HL-60/S4 (cell line): ENCODE measurements around the gene PTGR3.

Experiments
- in situ Hi-C: fragments of 300-500 bp; cut with MboI; formaldehyde crosslinking; loops from 2 replicates; pipeline ENCODE4 v1.14.3; 2022; ENCODE audit warnings: low sequenced_read_pairs

PTGR3 gene

DNA sequence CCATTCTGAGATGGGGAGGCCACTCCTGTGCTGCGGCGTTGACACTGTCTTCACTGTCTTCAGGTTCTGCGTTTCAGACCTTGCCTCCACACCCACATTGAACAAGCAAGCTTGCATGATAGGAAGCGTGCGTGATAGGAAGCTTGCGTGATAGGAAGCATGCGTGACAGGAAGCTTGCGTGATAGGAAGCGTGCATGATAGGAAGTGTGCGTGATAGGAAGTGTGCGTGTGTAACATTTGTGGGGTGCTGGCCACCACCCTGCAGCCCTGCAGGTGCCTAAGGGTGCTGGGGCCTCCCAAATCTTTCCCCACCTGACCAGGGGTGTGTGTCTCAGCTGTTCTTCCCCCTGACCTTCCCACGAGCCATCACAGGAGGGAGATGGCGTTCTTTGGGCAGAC is 27.0 kb upstream of the PTGR3 start:
- in situ Hi-C loops, result no loop called here

DNA sequence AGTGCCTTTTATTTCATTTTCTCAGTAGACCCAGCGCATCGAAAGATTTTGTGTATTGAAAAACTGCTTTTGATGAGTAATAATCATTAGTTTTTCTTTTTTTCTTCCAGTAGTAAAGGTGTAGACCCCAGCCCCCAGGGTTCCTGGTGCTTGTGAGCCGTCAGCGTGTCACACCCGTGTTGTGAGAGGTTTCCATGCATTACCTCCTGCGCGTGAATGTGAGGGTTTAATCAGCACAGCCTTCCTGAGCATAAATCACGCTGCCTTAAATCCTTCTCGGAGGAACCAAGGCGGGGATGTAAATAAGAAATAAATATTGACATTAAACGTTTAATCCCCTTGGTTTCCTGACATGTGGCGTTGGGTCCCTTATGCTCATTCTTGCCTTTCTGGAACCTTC is 26.0 kb upstream of the PTGR3 start:
- in situ Hi-C loops, result no loop called here

DNA sequence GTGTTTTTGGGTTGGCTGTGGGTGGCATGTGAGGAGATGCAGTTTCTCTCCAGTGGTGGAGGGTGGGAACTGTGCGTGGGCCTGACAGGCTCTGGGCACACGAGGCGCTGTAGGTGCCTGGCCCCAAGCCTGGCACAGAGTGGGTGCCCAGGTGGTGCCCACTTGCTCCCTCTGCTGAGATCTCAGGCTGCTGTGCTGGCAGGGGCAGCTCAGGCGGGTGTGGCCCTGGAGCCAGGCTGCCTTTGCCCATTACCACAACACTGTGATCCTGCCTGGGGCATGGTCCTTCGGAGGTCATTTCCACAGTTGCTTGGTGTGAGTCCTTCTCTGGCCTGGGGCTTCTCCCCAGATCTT is 22.1 kb upstream of the PTGR3 start:
- in situ Hi-C loops, result no loop called here

DNA sequence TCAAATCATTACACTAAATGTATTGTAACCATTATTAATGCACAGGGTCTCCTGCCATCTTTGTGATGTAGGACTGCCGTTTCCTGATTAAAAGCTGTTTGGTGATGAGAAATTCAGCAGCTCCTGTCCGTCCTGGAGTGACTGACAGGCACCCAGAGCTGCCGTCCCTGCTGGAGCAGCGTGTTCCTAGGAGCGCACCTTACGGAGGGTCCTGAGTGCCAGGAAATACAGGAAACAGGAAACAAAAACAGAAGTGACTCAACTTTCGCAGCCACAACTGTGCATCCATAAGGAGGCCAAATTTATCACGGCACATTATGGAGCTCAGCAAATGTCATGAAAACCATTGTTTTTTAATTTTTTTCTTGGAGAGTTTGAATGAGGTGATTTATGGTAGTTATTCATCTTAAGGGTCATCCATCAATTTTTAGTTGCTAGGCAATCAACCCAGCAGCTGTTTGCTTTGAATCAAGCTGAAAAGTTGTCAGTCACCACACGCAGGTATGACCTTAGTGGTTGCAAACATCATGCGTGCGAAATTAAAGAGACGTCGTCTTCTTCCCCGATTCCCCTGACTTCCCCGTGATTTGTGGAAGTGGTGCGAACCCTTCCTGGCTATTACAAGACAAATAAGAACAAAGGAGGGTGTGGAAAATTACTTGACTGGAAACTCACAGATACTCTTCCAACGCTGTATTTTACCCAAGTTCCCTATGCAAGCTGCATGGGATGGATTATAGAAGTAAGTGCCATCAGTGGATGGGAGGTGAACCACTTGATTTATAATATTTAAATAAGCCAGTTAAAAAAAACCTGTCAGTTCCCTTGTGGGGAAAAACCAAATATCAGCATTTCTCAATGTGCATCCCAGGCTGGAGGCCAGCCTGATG is 21.5 kb upstream of the PTGR3 start:
- in situ Hi-C loops, result no loop called here

DNA sequence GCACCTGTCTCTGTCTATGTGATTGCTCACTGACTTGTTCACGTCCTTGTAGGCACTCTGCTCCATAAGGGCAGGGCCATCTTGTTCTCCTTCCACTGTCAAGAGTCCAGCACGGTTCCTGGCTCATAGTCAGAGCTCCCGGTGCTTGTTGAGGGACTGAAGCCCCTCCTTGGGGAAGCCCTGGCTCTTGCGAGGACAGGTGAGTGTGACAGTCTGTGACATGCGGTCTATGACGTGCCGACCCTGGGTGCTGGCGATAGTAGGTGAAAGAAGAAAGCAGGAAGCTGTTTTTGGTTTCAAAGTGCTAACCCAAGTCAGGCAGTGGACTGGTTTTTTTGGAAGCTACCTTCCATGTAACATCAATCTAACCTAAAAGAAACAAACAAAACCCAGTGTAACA is 20.5 kb upstream of the PTGR3 start:
- in situ Hi-C loops, result no loop called here

DNA sequence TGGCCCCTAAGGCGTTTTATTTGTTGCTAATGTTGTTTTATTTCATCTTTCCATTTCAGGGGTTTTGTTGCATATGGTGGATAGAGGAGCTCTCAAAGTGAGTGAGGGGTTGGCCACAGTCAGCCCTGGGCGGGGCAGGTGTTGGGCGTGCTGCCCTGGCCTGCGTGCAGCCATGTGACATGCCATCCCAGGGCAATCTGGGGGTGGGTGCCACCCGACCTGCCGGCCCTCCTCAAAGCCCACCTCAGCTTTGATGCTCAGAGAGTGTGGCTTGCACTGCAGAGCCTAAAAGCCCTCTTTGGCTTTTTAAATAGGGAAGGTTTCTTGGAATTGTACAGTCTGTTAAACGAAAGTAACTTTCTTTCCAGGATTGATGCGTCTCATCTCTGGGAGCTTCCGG is 20.0 kb upstream of the PTGR3 start:
- in situ Hi-C loops, result no loop called here

DNA sequence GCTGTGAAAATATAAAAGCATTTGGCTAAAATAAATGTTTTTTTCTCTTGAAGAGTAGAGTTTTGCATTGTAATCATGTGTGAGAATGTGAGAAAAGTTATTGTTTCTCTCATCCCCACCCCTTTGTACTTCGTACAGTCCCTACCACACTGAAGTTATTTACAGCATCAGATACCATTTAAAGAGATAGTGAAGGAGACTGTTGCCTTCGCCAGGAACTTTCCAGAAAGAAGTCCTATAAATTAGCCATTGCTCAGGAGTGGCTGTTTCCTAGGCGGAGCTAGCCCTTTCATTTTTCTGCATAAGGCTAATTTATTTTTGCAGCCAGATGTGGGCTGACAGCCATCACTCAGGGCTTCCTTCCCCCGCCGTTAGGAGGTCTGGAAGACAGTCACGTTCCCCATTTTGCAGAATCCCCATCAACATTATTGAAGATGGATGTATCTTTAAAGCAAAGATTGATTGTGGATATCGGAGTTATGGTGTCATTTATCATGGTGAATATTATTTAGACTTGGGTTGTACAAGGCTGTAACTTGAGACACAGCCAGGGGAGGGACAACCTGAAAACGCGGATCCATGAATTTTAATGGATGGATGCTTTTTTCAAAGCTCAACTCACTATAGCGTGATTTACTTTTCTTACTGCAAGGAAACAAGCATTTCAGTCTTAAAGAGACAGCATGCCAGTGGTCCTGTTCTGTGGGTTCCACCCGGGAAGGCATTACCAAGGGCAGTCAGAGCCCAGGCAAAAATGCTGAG is 18.8 kb upstream of the PTGR3 start:
- in situ Hi-C loops, result no loop called here

DNA sequence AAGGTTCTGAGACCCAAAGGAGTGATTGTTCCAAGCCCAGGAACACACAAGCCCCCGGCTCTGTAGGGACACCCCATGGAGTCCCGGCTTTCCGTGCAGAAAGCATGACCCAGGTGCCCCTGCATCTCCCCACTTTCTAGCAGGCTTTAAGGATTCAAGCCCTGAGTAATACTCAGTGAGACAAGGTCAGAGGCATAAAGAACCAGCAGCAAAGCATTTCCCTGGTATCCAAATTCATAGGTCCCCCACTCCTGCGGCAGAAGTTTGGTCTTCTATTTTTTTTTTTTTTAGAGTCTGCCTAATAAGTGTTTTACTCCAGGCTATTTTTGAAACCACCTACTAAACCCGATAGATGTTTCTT is 18.0 kb upstream of the PTGR3 start:
- in situ Hi-C loops, result no loop called here

DNA sequence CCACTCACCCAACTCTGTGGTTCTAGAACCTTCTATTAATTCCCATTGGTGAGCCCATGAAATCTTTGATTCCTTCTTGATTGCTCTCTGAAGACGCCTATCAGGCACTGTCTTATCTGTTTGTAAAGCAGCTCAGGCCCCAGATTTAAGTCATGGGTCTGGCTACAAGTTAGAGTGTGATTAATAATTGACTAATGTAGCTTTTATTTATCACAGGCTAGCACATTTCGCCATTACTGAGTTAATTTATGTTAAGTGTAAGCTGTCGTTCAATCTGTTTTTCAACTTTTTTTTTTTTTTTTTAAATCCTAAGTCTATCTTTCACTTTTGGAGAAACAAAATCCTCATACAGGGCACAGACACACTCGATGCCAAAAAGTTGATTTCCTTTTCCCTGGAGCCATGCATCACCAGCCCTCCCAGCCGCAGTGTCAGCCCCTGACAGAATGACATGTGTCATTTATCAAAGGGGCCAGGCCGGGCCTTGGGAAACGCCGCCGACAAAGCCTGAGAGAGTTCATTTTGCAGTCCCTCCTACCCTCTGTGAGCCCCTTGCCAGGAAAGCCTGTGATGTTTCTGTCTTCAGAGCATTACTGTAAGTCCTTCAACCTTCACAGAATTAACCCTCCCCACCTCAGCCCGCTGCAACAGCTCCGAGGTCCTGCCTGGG is 17.5 kb upstream of the PTGR3 start:
- in situ Hi-C loops, result no loop called here

DNA sequence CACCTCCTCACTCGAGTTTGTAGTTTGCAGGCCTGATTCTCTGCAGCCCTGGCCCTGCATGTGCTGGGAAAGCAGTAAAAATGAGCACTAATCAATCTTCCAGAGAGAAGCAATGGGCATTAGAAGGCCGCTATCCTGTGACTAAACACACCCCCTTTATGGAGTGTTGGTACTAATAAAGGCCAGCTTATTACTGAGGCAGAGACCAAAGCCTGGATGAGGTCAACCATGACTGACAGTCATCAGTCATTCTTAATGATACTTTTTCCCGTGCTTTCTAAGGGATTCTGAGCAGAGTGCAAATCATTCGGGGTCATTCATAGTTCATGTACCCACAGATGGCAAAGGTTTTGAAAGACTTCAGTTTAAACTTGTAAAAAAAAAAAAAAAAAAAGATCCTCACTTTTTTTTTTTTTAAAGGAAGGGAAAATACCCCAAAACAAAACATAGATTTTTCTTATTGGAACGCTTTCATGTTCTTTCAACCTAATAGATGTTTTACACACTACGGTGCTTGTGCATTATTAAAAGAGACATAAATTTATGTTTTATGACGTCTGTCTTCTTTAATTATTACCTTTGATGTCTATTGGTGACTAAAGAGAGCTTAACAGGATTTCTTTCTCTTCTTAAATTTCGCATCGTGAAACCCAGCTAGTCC is 14.9 kb upstream of the PTGR3 start:
- in situ Hi-C loops, result no loop called here

DNA sequence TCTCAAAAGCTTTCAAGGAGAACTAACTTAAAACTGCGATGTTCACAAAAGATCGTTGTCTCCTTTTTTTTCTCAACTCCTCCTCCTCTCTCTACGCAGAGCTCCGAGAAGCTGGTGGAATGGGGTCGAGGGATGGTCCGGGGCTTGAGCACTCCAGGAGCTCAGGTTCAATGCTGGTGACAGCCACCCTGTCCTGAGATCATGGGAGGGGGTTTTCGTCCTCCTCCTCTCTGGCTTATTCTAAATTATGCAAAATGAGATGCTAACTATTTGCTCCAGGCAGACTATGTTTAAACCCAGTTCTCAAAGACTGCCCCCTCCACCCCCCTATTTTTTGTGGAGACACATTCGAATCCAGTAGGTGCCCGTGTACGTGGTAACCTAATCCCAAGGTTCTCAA is 13.5 kb upstream of the PTGR3 start:
- in situ Hi-C loops, result no loop called here

DNA sequence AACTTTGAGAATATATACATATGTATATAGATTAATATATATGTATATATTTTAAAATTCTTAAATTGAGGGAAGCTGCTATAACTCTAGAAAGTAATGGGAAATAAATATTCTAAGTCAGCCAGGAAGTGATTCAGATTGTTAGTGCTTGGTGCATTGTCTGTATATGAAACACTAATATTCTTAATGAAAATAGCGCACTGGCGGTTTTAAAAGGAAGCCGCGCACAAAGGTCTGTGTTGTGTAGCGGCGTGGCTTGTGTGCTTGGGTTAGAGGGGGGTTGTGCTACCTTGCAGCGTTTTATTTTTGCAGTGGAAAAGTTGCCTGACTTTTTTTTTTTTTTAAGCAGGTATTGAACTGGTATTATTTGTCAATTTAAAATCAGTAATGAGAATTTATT is 13.0 kb upstream of the PTGR3 start:
- in situ Hi-C loops, result no loop called here

DNA sequence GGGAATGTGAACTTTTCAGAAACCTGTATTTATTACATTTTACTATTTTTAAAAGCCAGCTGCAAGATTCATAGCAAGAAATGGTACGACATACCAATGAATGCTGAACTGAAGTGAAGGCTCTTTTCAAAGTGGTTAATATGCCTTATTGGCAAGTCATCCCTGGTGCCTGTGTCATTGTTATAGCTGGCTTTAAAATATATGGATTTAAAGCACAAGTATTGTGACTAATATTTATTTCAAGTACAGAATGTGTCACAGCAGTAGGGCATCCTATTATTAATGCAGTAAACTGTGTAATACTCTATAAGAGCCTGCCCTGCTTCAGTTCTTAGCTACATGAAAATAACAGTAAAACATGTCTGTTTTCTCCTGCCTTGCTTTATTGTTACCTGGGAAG is 12.5 kb upstream of the PTGR3 start:
- in situ Hi-C loops, result no loop called here

DNA sequence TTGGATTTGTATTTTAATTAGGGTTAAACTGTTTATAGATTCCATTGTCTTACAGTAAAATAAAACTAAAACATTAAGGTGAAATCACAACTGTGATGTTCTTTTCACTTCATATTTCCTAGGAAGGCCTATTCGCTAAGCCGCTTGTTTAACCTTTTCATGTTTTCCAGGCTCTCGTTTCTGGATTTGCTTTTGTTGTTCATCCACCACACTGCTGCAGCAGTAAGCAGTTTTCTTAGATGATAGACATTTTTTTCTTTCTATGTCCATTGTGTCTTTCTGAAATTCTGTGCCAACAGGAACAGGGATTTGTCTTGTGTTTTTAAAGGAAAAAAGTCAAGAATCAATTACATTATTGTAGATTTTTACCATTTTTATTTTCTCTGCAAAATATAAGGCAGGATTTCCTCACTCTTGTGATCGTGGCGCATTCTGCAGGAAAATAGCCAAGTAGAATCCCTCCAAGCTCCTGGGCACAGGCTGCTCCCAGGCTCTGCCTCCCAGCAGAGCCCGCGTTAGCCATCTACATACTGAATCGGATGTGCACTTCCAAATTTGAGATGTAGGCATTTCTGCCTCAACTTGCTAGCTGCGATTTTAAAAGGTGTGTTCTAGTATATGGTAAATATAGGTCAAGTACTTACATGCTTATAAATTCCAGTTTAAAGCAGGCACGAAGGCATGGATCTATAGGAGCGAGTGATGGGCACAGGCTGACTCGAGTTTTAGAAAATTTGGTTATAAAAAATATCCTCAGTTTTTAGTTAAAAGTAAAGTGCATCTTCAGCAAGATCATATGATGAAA is 11.8 kb upstream of the PTGR3 start:
- in situ Hi-C loops, result no loop called here

DNA sequence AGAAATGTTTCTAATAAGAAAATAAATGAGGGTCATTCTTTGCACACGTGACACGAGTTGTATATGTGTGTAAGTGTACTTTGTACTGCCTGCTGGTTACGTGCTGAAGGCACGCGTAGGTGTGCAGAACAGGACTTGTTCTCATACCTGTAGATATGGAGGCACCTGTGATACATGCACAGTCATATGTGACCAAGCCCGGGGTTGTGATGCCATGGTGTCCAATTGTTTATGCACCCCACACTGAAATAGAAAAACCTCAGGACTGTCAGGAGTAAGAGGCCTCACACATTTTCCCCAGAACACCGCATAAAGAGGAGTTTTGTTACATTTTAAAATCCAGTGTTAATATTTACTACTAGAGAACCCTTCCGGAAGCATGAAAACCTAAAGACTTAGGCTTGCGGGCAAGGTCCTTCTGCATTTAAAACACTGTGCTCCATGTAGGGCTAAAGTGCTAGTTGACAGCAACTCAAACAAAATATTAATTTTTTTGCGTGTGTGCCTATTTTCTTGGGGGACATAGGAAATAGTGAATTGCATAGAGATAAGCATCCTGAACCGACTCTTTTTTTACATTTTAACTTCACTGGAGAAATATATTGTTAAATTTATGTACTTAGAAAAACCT is 10.9 kb upstream of the PTGR3 start:
- in situ Hi-C loops, result no loop called here

DNA sequence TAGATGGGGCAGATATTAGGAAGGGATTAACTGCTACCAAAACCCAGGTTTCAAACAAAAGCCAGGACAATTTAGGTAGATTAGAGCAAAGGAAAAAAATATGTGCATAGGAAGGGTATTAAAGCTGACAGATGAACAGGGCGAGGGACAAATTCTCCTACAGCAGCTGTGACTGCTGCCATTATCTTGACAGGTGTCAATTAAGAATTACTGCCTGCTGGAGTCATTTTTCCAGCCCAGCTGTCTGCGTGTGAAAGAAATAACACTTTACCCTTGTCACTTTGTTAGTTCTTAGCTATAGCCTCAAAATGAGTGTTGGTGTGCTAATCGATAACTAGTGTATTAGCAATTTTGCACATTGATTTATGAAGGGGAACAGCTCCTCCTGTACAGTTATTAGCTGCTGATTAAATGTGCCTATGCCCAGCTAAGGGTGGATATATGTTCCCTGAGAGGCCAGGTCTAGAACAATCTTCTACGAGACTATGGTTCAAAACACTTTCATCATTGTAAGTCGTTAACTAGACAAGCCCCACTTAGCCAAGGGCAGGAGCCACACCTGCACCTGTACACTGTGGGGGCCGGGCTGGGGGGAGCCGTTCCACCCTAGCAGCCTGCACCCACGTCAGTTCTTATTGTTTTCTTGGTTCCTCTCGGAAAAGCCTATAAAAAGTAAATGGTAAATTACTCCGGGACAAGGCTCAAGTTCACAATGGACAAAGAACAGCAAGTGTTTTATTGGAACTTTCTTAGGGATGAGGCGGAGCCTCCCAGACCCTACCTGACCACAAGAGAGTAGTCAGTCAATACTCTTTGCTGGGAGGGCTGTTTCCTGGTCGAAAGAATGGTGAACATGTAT is 9.4 kb upstream of the PTGR3 start:
- in situ Hi-C loops, result no loop called here

DNA sequence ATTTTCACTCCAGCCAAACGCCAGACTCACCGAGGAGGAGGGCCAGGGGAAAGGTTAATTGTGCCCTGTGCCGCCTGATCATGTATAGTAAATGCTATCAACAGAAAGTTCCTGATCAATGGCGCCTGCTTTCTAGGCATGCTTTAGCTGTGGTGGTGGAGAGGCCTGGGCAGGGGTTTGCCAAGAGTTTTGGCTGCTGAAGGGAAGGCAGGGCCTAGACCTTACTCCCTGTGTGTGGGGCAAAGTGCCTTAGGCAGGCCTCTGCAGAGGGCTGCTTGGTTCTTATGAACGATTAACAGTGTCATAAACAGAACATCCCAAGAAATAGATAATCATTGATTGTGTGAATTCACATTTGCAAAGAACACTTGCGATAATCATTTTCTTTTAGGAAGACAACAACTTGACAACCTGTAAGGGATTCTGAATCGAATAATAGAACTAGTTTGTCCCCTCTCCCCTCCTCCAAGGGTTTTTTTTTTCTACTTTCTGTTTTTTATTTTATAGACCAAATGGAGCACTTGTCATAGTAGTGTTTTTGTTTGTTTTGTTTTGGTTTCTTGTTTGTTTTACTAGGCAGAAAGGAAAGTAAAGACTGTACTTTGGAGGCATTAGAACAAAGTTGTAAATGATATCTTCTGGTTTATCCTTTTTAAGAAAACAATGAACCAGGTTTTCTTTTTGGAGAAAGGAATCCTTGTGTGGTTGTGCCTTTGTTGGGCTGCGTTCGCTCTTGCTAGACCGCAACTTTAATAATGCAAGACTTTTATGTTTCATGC is 8.2 kb upstream of the PTGR3 start:
- in situ Hi-C loops, result no loop called here

DNA sequence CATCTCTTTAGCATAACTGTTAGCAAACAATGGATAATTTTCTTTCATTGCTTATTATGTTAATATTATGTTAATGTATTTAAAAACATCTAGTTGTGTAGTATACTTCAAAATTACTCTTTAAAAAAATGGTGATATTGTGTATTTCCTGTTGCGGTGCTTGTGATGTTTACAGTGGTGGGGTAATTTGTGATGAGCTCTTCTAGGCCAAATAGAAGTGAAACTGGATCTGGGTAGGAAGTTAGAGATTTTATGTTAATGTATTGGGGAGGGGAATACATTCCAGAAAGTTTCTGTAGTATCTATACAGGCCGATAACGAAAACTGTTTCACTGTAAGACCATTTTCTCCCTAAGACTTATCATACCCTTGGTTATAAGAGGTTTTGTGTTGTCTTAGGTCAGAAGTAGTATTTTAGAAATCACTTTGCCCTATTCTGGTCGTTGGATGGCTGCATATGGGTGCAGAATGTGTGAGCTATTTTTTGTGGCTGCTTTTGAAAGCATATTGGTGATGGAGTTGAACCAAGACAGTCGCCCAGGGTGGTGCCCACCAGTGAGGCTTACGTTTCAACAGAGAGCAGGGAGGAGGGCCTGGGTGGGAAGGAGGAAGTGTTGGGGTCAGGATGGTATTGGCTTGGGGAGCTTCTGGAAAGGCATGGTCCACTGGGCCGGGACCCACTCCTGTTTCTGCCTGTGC is 7.4 kb upstream of the PTGR3 start:
- in situ Hi-C loops, result no loop called here
